Stimulated activated CD8-positive, alpha-beta memory T cell treated with anti-CD3 and anti-CD28 coated beads, Interleukin-2, amount 100 ng/mL, for 1 hour (primary cell): ENCODE results near the gene PHYHD1.

Experiments
- DNase-seq, 2 donors: peaks; one replicate each; pipeline ENCODE4 v3.0.0-alpha.2; 2020; ENCODE audit warnings: low read depth in 2 of 2

The PHYHD1 gene

DNA sequence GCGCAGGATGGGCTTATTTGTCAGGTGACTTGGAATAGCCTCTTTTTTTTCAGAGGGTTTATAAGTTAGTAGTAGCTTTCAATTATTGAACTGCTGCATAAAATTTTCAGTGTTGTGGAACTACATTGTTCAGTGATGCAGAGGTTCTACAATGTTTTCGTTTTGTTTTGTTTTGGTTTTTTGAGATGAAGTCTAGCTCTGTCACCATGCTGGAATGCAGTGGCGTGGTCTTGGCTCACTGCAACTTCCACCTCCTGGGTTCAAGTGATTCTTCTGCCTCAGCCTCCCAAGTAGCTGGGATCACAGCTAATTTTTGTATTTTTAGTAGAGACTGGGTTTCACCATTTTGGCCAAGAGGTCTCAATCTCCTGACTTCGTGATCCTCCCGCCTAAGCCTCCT lies 48.7 kb downstream of the PHYHD1 start:
- no peak for DNase-seq

GRCh38 chr9:128972956-128973355 lies 52.2 kb downstream of the PHYHD1 start:
- DNase-seq, result no peak

GRCh38 chr9:128979111-128979510 lies 58.3 kb downstream of the PHYHD1 start:
- no peak for DNase-seq

GRCh38 chr9:128983536-128983935 lies 62.8 kb downstream of the PHYHD1 start:
- DNase-seq, result no peak

GRCh38 chr9:128986671-128987070 lies 65.9 kb downstream of the PHYHD1 start:
- no peak for DNase-seq

DNA sequence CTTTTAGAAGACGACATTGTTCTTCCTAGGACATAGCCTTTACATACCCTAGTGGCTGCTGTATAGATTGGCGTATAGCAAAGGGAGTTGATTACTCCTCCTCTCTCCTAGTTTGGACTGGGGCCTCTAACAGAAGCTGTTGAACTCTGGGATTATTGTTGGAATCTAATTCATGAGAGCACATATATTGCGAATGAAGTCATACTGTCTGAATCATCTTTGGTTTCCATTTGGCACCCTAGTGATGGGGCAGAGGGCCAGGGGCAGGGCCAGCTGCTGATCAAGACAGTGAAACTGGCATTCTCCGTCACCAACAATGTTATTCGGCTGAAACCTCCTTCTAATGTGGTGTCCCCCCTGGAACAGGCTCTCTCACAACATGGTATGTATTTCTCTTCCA lies 67.0 kb downstream of the PHYHD1 start:
- no peak for DNase-seq
